WTC11 (cell line): ENCODE measurements around the gene ARMH4. TPM values are rescaled to one million over a fixed set of nuclear protein-coding genes. Genes with fewer than 3 reads are reported as not detected.

Source experiments
- ATAC-seq: fragments of 200-7000 bp; cut with Tn5 transposase; 2 replicates; pipeline ENCODE4 v1.10.0; 2021; ENCODE audit warnings: mild to moderate bottlenecking, moderate library complexity
- CTCF ChIA-PET: fragments of 300-600 bp; sonication (Branson Sonifier 250); formaldehyde crosslinking; loops from one replicate; lab custom pipeline; 2021; ENCODE audit warnings: antibody characterized with exemption; lab: Charles Lee
- POLR2A ChIA-PET: fragments of 350-600 bp; sonication (Branson Sonifier 250); formaldehyde crosslinking; loops from one replicate; lab custom pipeline; 2021; ENCODE audit warnings: antibody characterized with exemption; lab: Charles Lee
- DNase-seq: peaks from one replicate; pipeline ENCODE4 v3.0.0; 2021; ENCODE audit warnings: low spot score
- H3K27ac Mint-ChIP-seq: 2 replicates; pipeline ENCODE4 v1.8.0; 2021; ENCODE audit warnings: mixed read lengths
- H3K27me3 Mint-ChIP-seq: 2 replicates; pipeline ENCODE4 v1.8.0; 2021; ENCODE audit warnings: low read depth, mild to moderate bottlenecking, moderate library complexity, mixed read lengths
- H3K36me3 Mint-ChIP-seq: 2 replicates; pipeline ENCODE4 v1.8.0; 2021; ENCODE audit warnings: mixed read lengths
- H3K4me1 Mint-ChIP-seq: 2 replicates; pipeline ENCODE4 v1.8.0; 2022; ENCODE audit warnings: mixed read lengths
- H3K4me3 Mint-ChIP-seq: 2 replicates; pipeline ENCODE4 v1.8.0; 2021; ENCODE audit warnings: mild to moderate bottlenecking, moderate library complexity, mixed read lengths
- H3K9me3 Mint-ChIP-seq: 2 replicates; pipeline ENCODE4 v1.8.0; 2021; ENCODE audit warnings: mixed read lengths
- ATF1 ChIP-seq: sonication (generic); formaldehyde crosslinking; IDR thresholded peaks from 2 replicates; pipeline ENCODE4 v1.8.1; 2023; ENCODE audit warnings: mild to moderate bottlenecking, moderate library complexity, missing genetic modification reagents
- CREM ChIP-seq: sonication (generic); formaldehyde crosslinking; IDR thresholded peaks from 2 replicates; pipeline ENCODE4 v1.8.1; 2022; ENCODE audit warnings: mild to moderate bottlenecking, missing genetic modification reagents, moderate library complexity
- ESRRA ChIP-seq: sonication (generic); formaldehyde crosslinking; IDR thresholded peaks from 2 replicates; pipeline ENCODE4 v1.8.1; 2022; ENCODE audit warnings: mild to moderate bottlenecking, missing genetic modification reagents, borderline replicate concordance
- FOXP1 ChIP-seq: sonication (generic); formaldehyde crosslinking; IDR thresholded peaks from 2 replicates; pipeline ENCODE4 v1.8.0; 2022; ENCODE audit warnings: missing genetic modification reagents, mild to moderate bottlenecking, moderate library complexity, borderline replicate concordance
- HMGA2 ChIP-seq: fragments of 250-450 bp; sonication (Bioruptor Pico); IDR thresholded peaks from 2 replicates; pipeline ENCODE4 v1.4.0; 2021; ENCODE audit warnings: mild to moderate bottlenecking, moderate library complexity
- JUN ChIP-seq: sonication (generic); formaldehyde crosslinking; IDR thresholded peaks from 2 replicates; pipeline ENCODE4 v1.8.0; 2023; ENCODE audit warnings: mild to moderate bottlenecking, missing genetic modification reagents
- KAT7 ChIP-seq: sonication (generic); formaldehyde crosslinking; IDR thresholded peaks from 2 replicates; pipeline ENCODE4 v1.8.1; 2023; ENCODE audit warnings: missing genetic modification reagents, mild to moderate bottlenecking, borderline replicate concordance
- NFATC4 ChIP-seq: fragments of 250-450 bp; sonication (Bioruptor Pico); IDR thresholded peaks from 2 replicates; pipeline ENCODE4 v1.9.0; 2021; ENCODE audit warnings: mild to moderate bottlenecking
- RELA ChIP-seq: sonication (generic); formaldehyde crosslinking; IDR thresholded peaks from 2 replicates; pipeline ENCODE4 v1.8.1; 2022; ENCODE audit warnings: missing genetic modification reagents, mild to moderate bottlenecking, borderline replicate concordance
- SMAD3 ChIP-seq: sonication (generic); formaldehyde crosslinking; IDR thresholded peaks from 2 replicates; pipeline ENCODE4 v1.8.0; 2022; ENCODE audit warnings: missing genetic modification reagents, mild to moderate bottlenecking, borderline replicate concordance
- ZMAT4 ChIP-seq: fragments of 250-450 bp; sonication (Bioruptor Pico); IDR thresholded peaks from 2 replicates; pipeline ENCODE4 v1.9.0; 2021; ENCODE audit warnings: mild to moderate bottlenecking
- ZNF281 ChIP-seq: sonication (generic); formaldehyde crosslinking; IDR thresholded peaks from 2 replicates; pipeline ENCODE4 v1.8.0; 2023; ENCODE audit warnings: mild to moderate bottlenecking, missing genetic modification reagents
- ZNF317 ChIP-seq: sonication (generic); formaldehyde crosslinking; IDR thresholded peaks from 2 replicates; pipeline ENCODE4 v1.8.1; 2023; ENCODE audit warnings: low read depth, mild to moderate bottlenecking, moderate library complexity, missing genetic modification reagents, borderline replicate concordance
- ZNF532 ChIP-seq: fragments of 250-450 bp; sonication (Bioruptor Pico); IDR thresholded peaks from 2 replicates; pipeline ENCODE4 v1.9.0; 2021; ENCODE audit warnings: mild to moderate bottlenecking, borderline replicate concordance
- total RNA-seq: library from RNA; stranded (reverse); gene quantifications from 3 replicates; pipeline ENCODE4 v1.2.3, GENCODE V29; 2021

Gene ARMH4
- total RNA-seq, 1 experiment from 2014 or later, result 12.2 TPM

- no peak for TF ChIP-seq ATF1
- TF ChIP-seq HMGA2 (CRISPR knock-in tag), result no peak
- no peak for TF ChIP-seq ZMAT4 (CRISPR knock-in tag)
- TF ChIP-seq ZNF532 (CRISPR knock-in tag), result no peak
These were observed 44.0 kb downstream of the ARMH4 start (continued) for GRCh38 chr14:58107947-58108552.

GRCh38 chr14:58107041-58107440 lies 45.0 kb downstream of the ARMH4 start:
- Mint-ChIP-seq H3K27ac (no peak overlapping the region), H3K27me3 (no peaks in the 10 kb centered on the region; the same call in 1 of the 2 replicates), H3K36me3 (no peaks in the 10 kb centered on the region), H3K4me3 (no peak overlapping the region), H3K4me1 (no peaks in the 10 kb centered on the region), H3K9me3 (no peaks in the 10 kb centered on the region)
- ChIA-PET CTCF (interaction anchor here (0.6 to 2.1 kb wide), 4 partner anchors 42 to 62 kb away, joined by 3 to 12 read pairs (median 4); no protein-coding TSS in a partner anchor), POLR2A (no interaction called here)
- no peak for DNase-seq
- no peak for TF ChIP-seq ESRRA (CRISPR knock-in tag)
- TF ChIP-seq CREM (CRISPR knock-in tag), result no peak
- no peak for TF ChIP-seq ZNF317
- no peak for TF ChIP-seq NFATC4
- no peak for TF ChIP-seq KAT7 (CRISPR knock-in tag)
- no peak for TF ChIP-seq JUN (CRISPR knock-in tag)
- TF ChIP-seq RELA (CRISPR knock-in tag), result no peak
- TF ChIP-seq FOXP1 (CRISPR knock-in tag), result no peak
- no peak for TF ChIP-seq ZNF281 (CRISPR knock-in tag)
- no peak for ATAC-seq

- H3K27ac Mint-ChIP-seq, result no peak overlapping the region
- H3K27me3 Mint-ChIP-seq, result no peaks in the 10 kb centered on the region; the same call in 1 of the 2 replicates
- no peaks in the 10 kb centered on the region for H3K36me3 Mint-ChIP-seq
- DNase-seq (no peak), ATAC-seq (no peak)
- no peaks in the 10 kb centered on the region for H3K9me3 Mint-ChIP-seq
- TF ChIP-seq ZMAT4 (CRISPR knock-in tag), result no peak
- TF ChIP-seq SMAD3, result no peak
- no peaks in the 10 kb centered on the region for H3K4me1 Mint-ChIP-seq
- ChIA-PET POLR2A (no interaction called here), CTCF (interaction anchor here (2.1 kb wide), 1 partner anchor 59 kb away, joined by 12 read pairs; no protein-coding TSS in a partner anchor)
- no peak overlapping the region for H3K4me3 Mint-ChIP-seq
These were observed 45.6 kb downstream of the ARMH4 start for GRCh38 chr14:58106446-58106845.
